ENCODE results near the gene ZNF682.
A peak's percentile ranks its signal among the peaks of the same experiment; 100 is the strongest.
"Not testable (repeated sequence)": the region's sequence is repeated elsewhere in the genome, so short reads cannot be mapped to it uniquely, and the experiment has no call there.

The ZNF682 gene

GRCh38 chr19:20039203-20039723 is at the start of gene ZNF682:
Gene ZNF682 (minus strand): TSS chr19:20039505. CDS start chr19:20039345, 160 bp downstream.
- peak; percentile 92 for DNase-seq

- DNase-seq, result not testable (repeated sequence)
These were observed 43.6 kb upstream of the ZNF682 start for GRCh38 chr19:20082876-20083275.

DNA sequence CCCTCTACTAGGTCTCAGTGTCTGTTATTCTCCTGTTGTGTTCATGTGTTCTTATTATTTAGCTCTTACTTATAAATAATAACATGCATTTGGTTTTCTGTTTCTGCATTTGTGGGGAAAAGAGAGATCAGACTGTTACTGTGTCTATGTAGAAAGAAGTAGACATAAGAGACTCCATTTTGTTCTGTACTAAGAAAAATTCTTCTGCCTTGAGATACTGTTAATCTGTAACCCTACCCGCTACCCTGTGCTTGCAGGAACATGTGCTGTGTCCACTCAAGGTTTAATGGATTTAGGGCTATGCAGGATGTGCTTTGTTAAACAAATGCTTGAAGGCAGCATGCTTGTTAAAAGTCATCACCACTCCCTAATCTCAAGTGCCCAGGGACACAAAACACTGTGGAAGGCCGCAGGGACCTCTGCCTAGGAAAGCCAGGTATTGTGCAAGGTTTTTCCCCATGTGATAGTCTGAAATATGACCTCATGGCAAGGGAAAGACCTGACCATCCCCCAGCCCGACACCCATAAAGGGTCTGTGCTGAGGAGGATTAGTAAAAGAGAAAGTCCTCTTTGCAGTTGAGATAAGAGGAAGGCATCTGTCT is 43.0 kb upstream of the ZNF682 start:
- DNase-seq, result not testable (repeated sequence)

DNA sequence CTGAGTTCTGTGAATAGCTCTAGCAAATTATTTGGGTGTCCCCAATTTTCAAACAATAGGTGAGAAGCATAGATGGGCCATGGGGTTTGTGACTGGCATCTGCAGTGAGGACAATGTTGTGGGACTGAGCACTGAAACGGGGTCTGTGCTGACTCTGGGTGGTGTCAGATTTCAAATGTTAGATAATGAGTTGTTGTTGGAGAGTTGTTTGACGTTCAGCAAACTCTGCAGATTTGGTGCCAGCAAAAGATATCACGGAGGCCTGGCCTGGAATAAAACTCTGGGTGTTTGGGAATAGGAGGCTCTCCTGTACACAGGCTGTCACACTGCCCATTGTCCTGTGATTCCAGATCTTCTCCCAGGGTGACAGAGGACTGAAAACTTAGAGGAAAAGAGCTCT is 41.4 kb upstream of the ZNF682 start:
- no peak for DNase-seq

- no peak for DNase-seq
These were observed 40.2 kb upstream of the ZNF682 start for GRCh38 chr19:20079476-20079875.

- no peak for DNase-seq
These were observed 39.3 kb upstream of the ZNF682 start for GRCh38 chr19:20078581-20079031.

DNA sequence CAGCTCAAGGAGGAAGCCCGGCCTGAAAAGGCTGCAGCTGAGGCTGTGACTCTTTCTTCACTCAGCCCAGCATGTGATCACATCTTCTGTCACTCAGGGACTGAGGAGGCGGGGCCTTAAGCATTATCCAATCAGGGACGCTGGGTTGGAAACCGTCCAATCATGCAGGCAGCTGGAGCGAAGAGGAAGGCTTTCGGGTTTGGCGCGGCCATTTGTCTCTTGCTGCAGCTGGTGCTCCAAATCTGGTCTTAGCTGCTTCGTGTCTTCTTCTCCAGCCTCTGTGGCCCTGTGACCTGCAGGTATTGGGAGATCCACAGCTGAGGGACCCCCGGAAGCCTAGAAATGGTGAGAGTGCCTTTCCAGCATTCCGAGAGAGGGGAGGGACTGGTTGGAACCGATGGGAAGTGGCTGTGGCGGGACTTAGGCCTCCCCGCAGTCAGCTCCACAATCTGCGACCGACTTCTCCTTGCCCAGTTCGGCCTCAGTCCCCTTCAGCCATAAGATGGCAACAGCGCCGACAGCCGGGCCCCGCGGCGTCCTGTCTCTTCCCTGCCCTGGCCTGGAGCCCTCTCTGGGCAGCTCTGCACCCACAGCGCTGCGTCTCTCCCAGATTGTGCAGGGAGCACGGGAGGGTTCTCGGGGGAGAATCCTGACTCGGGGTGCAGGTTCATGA is 38.6 kb upstream of the ZNF682 start, which contains the start of gene ZNF90:
ZNF90 (plus strand) TSS at position 210 of the 673 bp plus-strand sequence; CDS start at position 343, 133 bp downstream.
- peak; percentile 89 for DNase-seq

DNA sequence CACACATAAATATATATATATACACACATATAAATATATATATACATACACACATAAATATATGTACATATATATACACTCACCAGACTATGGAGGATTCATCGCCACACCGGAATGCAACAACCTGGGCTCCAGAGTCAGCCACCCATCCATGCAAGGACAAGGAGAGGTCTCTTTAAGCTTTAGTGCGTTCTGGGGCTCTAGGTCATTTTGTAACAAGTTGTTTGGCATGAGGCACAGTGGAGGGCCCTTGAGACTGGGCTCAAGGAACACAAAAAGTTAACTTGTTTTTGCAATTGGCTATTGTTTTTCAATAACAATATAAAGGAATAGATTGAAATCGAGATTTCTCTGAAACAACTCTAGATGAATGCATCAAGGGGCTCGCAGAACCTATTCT is 33.6 kb upstream of the ZNF682 start:
- no peak for DNase-seq

- no peak for DNase-seq
These were observed 31.4 kb upstream of the ZNF682 start for GRCh38 chr19:20070691-20071090.

DNA sequence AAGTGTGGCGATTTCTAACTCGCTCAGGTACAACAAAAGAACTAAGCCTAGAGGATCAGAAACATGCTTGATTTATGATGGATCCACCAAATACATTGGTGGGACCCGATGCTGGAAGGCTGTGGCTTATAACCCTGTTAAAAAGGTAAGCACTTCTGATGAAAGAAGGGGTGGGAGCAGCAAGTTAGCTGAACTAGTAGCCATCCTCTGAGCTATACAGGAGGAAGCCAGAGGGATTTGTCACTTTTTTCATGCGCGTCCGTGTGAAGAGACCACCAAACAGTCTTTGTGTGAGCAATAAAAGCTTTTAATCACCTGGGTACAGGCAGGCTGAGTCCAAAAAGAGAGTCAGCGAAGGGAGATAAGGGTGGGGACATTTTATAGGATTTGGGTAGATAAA is 29.3 kb upstream of the ZNF682 start:
- not testable (repeated sequence) for DNase-seq

DNA sequence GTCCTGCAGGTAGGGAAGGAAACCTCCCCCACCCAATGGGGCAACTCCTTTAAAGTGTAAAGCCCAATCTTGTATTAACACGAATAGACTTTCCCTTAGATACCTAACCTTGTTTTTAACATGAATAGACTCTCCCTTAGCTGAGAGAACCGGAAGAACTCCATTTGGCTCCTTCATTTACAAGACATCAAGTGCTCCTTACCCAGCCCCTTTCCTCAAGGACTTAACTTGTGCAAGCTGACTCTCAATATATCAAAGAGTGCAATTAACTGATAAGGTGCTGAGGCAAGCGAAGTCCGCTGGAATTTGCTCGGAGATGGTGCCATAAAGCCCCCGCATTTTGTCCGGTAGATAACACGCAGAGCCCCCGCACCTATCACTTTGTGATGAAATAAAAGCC is 28.6 kb upstream of the ZNF682 start:
- no peak for DNase-seq

DNA sequence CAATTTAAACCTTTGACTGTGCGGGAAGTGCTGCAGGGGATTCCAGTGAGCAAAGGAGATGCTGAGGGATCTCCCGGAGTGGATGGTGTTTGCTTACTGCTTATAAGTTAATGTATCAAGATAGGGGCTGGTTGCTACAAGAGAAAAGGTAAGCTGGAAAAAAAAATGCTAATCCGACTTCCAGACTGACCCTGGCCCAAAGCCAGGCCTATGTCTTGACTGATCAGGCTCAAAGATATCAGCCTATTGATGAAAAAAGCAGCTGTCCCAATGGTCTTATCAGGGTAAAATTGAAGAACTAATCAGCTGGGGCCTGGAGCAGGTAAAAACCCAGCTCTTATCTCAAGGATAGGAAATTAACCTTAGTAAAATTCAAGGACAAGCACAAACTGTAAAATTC is 27.6 kb upstream of the ZNF682 start:
- no peak for DNase-seq

DNA sequence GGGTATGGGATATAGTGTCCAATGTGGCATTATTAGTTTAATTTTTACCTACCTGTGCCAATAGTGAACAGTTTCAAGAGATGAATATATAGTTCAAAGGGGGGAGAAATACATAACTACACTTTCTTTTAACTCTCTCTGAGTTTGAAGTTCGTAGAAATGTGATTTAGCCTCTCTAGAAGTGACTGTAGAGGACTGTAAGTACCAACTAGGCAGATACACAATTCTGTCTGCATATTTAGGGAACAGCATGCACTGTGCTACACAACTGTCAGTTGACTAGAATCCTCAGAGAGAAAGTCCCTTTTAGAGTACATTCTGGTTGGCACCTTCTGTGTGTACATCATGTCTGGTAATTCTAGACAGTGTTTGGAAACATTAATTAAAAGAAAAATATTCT is 21.0 kb upstream of the ZNF682 start:
- DNase-seq, result no peak

DNA sequence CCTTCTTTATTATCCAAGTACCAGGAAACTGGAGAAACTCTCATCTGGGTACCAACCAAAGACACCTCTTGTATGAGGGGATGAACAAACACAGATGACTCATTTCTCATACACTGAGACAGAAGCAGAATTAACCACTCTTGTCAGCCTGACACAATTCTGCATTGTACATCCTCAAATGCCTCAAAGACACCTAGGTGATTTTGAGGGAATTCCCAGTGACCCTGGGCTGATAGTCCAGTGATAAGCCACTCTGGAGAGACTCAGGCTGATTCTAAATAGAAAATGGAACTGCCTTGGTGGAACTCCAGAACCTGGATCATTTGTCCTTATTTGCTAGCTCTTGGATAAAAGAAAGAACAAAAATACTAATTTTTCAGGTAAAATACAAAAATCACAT is 19.4 kb upstream of the ZNF682 start:
- DNase-seq, result not testable (repeated sequence)

DNA sequence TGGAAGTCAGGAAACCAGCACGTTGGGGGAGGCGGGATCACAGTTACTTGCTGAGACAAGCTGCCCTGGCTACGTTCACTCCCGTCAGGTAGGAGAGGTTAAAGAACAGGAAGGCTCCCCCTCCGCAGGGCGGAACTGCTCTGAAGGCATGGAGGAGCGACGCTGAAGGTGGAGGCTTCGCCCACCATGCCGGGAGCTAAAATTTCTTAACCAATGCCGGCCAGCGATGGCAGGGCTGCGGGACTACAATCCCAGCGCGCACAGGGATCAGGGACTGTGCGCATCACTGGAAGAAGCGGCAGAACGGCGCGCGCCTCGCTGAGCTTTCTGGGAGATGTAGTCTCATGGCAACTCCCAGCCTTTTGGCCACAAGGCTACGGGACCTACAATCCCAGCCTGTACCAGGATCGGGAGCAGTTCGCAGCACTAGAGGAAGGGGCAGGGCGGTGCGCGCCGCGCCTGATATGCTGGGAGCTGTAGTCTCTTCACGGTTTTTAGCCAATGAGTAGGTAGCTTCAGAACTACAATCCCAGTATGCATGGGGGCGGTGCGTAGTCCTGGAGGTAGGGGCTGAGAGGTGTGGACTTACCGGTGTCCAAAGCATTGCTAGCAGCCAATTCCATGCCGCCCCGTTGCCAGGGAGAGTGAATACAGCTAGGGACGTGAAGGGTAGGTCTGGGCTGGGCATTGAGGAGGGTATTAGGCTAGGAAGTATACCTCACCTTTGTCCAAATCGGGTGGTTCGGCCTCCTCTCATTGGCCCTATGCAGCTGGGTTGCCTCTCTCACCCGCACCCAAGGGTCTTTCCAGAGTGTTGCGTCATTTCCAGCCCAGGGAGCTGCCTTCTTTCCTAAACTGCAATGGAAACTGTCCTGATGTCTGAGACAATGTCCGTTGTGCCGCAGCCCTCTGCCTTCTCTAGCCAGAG is 12.8 kb upstream of the ZNF682 start:
- DNase-seq, result peak; percentile 64

GRCh38 chr19:20045742-20046141 is 6.4 kb upstream of the ZNF682 start:
- not testable (repeated sequence) for DNase-seq

DNA sequence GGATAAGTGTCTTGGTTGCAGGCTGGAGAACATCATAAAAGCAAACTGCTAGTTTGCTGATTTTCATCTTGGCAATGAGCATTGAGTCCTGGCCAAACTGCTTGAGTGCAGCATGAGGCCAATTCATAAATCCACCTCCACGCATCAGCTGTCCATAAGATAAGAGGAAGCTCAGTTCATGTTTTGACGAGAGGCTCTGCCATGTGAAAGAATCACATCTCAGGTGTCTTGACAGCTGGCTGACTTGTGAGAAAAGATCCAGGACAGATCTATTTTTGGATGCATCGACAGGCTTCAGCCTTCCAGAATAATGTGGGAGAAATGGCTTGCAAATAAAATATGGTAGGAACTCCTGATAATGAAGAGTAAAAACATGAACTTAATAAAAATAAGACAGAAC is 5.4 kb upstream of the ZNF682 start:
- no peak for DNase-seq

- DNase-seq, result no peak
These were observed 725 bp downstream of the ZNF682 start for GRCh38 chr19:20038358-20039202.

- no peak for DNase-seq
These were observed 3.4 kb downstream of the ZNF682 start for GRCh38 chr19:20035935-20036334.

DNA sequence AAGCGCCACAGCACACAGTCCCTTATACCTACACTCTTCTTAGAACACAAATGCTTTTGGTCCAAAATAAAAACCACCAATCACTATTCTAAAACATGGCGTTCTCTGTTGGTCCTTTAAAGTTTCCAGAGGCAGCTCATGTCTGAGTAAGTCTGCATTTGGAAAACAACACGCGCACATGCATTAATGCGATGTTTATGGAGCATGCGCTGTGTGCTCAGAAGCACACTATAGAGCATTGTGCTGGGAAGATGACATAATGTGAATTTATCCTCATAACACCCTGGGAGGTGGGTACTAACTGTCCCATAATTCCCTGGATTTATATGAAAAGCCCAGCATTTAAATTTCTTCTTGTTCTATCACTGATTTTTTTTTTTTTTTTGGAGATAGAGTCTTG is 10.7 kb downstream of the ZNF682 start:
- no peak for DNase-seq

DNA sequence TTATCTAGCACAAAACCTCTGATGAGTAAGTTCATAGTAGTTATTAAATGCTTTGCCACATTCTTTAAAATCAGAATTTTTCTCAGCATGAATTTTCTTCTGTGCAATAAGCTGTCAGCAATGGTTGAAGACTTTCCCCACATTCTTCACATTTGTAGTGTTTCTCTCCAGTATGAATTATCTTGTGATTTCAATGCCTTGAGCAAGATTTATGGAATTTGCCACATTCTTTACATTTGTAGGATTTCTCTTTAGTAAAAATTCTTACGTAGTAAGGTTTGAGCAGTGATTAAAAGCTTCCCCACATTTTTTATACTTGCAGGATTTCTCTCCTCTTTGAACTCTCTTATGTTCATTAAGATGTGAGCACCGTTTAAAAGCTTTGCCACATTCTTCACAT is 33.6 kb downstream of the ZNF682 start:
- DNase-seq, result no peak

DNA sequence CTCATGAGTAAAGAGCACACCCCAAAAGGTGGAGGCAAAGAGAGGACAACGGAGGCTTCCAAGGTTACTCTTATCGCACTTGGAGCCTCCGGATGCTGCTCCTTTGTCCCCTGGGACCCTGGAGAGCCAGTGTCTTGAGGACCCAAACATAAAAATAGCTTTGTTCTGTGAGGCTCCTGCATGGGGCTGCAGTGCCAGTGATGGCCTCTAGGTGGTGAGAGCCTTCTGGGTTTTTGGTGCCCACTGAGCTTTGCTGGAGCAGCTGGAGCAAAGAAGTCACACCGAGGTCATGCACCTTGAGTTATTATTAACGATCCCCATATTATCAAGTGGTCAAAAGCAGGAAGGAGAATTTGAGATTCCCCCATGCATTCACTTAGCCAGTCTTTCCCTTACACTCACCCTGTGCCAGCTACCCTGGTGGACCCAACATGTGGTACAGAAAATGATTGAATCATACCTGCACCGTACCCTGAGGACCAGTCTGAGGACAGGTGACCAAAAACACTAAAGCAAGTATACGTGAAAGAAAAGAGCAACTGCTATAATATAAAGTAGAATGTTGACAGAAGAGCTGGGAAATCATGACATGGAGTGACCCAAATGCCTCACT is 41.5 kb downstream of the ZNF682 start:
- peak; percentile 15 for DNase-seq

All from CD4-positive, alpha-beta T cell treated with Interferon gamma for 1 hour (primary cell).